HepG2 (cell line): ENCODE data around the gene SPI1. TPM values are rescaled to one million over a fixed set of nuclear protein-coding genes. Genes with fewer than 3 reads are reported as not detected.

Experiments
- ATAC-seq: fragments of 200-7000 bp; cut with Tn5 transposase; 3 replicates; pipeline ENCODE4 v1.9.1; 2020; ENCODE audit warnings: mild to moderate bottlenecking, moderate library complexity
- BruUV-seq: library from RNA; stranded (reverse); fragments of 400-500 nt; replicated peaks from 2 replicates; lab custom pipeline; 2021; lab: Mats Ljungman, UMichigan
- CTCF ChIA-PET: fragments of 300-600 bp; formaldehyde crosslinking; extraction: SDS; loops from one replicate; lab custom pipeline; 2021; ENCODE audit warnings: low total read pairs, inconsistent platforms, low intra/inter-chr PET ratio; lab: Yijun Ruan, JAX
- POLR2A ChIA-PET: fragments of 350-600 bp; sonication (Branson Sonifier 250); formaldehyde crosslinking; loops from one replicate; lab custom pipeline; 2020; ENCODE audit warnings: antibody characterized with exemption, inconsistent platforms; lab: Yijun Ruan, JAX
- DNase-seq: peaks from one replicate; pipeline ENCODE4 v3.0.0-alpha.2; 2015; ENCODE audit warnings: low spot score
- FAIRE-seq: peaks from 3 replicates; lab custom pipeline; 2011; peaks lifted over from hg19 to GRCh38; lab: Jason Lieb, UNC
- H2AFZ ChIP-seq: one replicate; pipeline ENCODE4 v1.6.1; 2011; ENCODE audit warnings: low read length, inconsistent platforms
- H3K27ac ChIP-seq: fragments of 300-600 bp; 3 replicates; pipeline ENCODE4 v1.8.0; 2011; ENCODE audit warnings: mixed run types, mild to moderate bottlenecking, mixed read lengths, low read length, inconsistent platforms; ENCODE audit not compliant: insufficient read depth; ENCODE audit errors: extremely low read length
- H3K27me3 ChIP-seq, 2 experiments: fragments of 200-600 bp in 1 of 2; 2 replicates in 1 of 2; 3 replicates in 1 of 2; pipeline versions ENCODE4 v1.6.0 to v1.8.0; 2011; ENCODE audit warnings: low read length in 2 of 2, mild to moderate bottlenecking in 2 of 2, moderate library complexity in 2 of 2, inconsistent platforms in 1 of 2; ENCODE audit not compliant: insufficient read depth in 2 of 2, control insufficient read depth in 1 of 2
- H3K36me3 ChIP-seq, 2 experiments: fragments of 200-600 bp in 1 of 2; replicated peaks in 1 of 2; 2 replicates in 1 of 2; 3 replicates in 1 of 2; pipeline versions ENCODE4 v1.5.1 to v1.8.0; 2011; ENCODE audit warnings: low read length in 2 of 2, inconsistent platforms in 1 of 2; ENCODE audit not compliant: insufficient read depth in 2 of 2, control insufficient read depth in 1 of 2
- H3K4me1 ChIP-seq: 2 replicates; pipeline ENCODE4 v1.5.1; 2012; ENCODE audit warnings: low read length, inconsistent platforms; ENCODE audit not compliant: insufficient read depth
- H3K4me2 ChIP-seq: 2 replicates; pipeline ENCODE4 v1.6.0; 2011; ENCODE audit warnings: low read depth, low read length, inconsistent platforms
- H3K4me3 ChIP-seq, 3 experiments: fragments of 200-600 bp in 1 of 3; sonication (generic), shearing (Covaris generic) in 1 of 3; replicated peaks in 1 of 3; 2 replicates each; pipeline ENCODE4 v1.5.1; 2011 to 2016; ENCODE audit warnings: low read length in 3 of 3, inconsistent platforms in 2 of 3, low read depth in 2 of 3, mild to moderate bottlenecking in 2 of 3, control low read depth in 1 of 3, mixed read lengths in 1 of 3; ENCODE audit not compliant: insufficient read depth in 1 of 3
- H3K79me2 ChIP-seq: one replicate; pipeline ENCODE4 v1.6.1; 2011; ENCODE audit warnings: low read length, inconsistent platforms; ENCODE audit not compliant: insufficient read depth
- H3K9ac ChIP-seq: 2 replicates; pipeline ENCODE4 v1.6.0; 2011; ENCODE audit warnings: mild to moderate bottlenecking, low read depth, low read length, inconsistent platforms; ENCODE audit not compliant: insufficient read depth
- H3K9me3 ChIP-seq: 2 replicates; pipeline ENCODE4 v1.5.1; 2012; ENCODE audit warnings: mild to moderate bottlenecking, low read length
- H4K20me1 ChIP-seq: 2 replicates; pipeline ENCODE4 v1.6.0; 2011; ENCODE audit warnings: inconsistent platforms, mild to moderate bottlenecking, low read length, moderate library complexity; ENCODE audit not compliant: insufficient read depth
- AKAP8 ChIP-seq: sonication (generic); formaldehyde crosslinking; IDR thresholded peaks from 2 replicates; pipeline ENCODE4 v1.5.1; 2020; ENCODE audit warnings: mild to moderate bottlenecking, missing genetic modification reagents
- MYC ChIP-seq: sonication (generic); formaldehyde crosslinking; IDR thresholded peaks from 2 replicates; pipeline ENCODE4 v1.9.0; 2021; ENCODE audit warnings: missing genetic modification reagents, borderline replicate concordance
- REL ChIP-seq: sonication (generic); formaldehyde crosslinking; conservative IDR thresholded peaks from 2 replicates; pipeline ENCODE4 v1.8.0; 2022; ENCODE audit warnings: mild to moderate bottlenecking, missing genetic modification reagents, moderate library complexity
- RNF2 ChIP-seq: fragments of 450-650 bp; conservative IDR thresholded peaks from 2 replicates; pipeline ENCODE4 v1.6.1; 2016; ENCODE audit warnings: low read depth
- SMC3 ChIP-seq: IDR thresholded peaks from 2 replicates; pipeline ENCODE4 v1.6.1; 2011; ENCODE audit warnings: low read length, improper control_type of control experiment
- ZNF30 ChIP-seq: sonication (generic); formaldehyde crosslinking; IDR thresholded peaks from 2 replicates; pipeline ENCODE4 v1.5.0; 2020; ENCODE audit warnings: mild to moderate bottlenecking, missing genetic modification reagents
- ZNF432 ChIP-seq: sonication (generic); formaldehyde crosslinking; IDR thresholded peaks from 2 replicates; pipeline ENCODE4 v1.5.0; 2020; ENCODE audit warnings: missing genetic modification reagents, mild to moderate bottlenecking, borderline replicate concordance
- ZNF549 ChIP-seq: sonication (generic); formaldehyde crosslinking; IDR thresholded peaks from 2 replicates; pipeline ENCODE4 v1.5.0; 2020; ENCODE audit warnings: missing genetic modification reagents
- ZNF652 ChIP-seq: IDR thresholded peaks from 2 replicates; pipeline ENCODE4 v1.6.1; 2016; ENCODE audit warnings: low read depth, borderline replicate concordance
- ZSCAN30 ChIP-seq: sonication (generic); formaldehyde crosslinking; IDR thresholded peaks from 2 replicates; pipeline ENCODE4 v1.5.0; 2020; ENCODE audit warnings: mild to moderate bottlenecking, missing genetic modification reagents
- WGBS: methylation state at CpG from one replicate; pipeline ENCODE4 v1.1.6; 2017; ENCODE audit warnings: low lambda C conversion rate; 5-methylcytosine and 5-hydroxymethylcytosine counted together
- in situ Hi-C: cut with HindIII; loops from 2 replicates; pipeline ENCODE4 v1.10.0; 2017; ENCODE audit warnings: low pct_unique_long_range_greater_than_20kb; ENCODE audit not compliant: extremely low pct_ligation_motif_present
- intact Hi-C: fragments of 100-400 bp; cut with micrococcal nuclease; formaldehyde crosslinking; loops from one replicate; pipeline ENCODE4 v1.10.0; 2022; ENCODE audit not compliant: unreplicated experiment
- polyA plus RNA-seq, 8 experiments: library from polyadenylated mRNA; depleted of rRNA in 3 of 8; stranded (reverse) in 7 of 8; unstranded in 1 of 8; fragments of >200 nt; fragmentation: Illumina TruSeq in 4 of 8; extraction: Trizol in 4 of 8; gene quantifications; 2 replicates each; pipeline versions ENCODE4 v1.2.1 to v1.2.3, GENCODE V29; 2011 to 2016; ENCODE audit warnings: low read depth in 4 of 8, missing spikeins in 1 of 8, mixed read lengths in 1 of 8; ENCODE audit not compliant: insufficient read depth in 1 of 8
- total RNA-seq, 5 experiments: library from RNA; depleted of rRNA; stranded (reverse); fragments of >200 nt; fragmentation: Illumina TruSeq; extraction: Trizol; gene quantifications; 2 replicates each; pipeline ENCODE4 v1.2.3, GENCODE V29; 2016; ENCODE audit warnings: low read depth in 1 of 5
- TF ChIP-seq, protein P1 (sequence below): sonication (generic); formaldehyde crosslinking; conservative IDR thresholded peaks from 2 replicates; pipeline ENCODE4 v1.4.0; 2020; ENCODE audit warnings: missing genetic modification reagents

SPI1 gene
- total and polyA plus RNA-seq, 2 of the 13 experiments (the other 11 are each of a cell fraction or from before 2014, with no cell fraction given), result not detected

DNA sequence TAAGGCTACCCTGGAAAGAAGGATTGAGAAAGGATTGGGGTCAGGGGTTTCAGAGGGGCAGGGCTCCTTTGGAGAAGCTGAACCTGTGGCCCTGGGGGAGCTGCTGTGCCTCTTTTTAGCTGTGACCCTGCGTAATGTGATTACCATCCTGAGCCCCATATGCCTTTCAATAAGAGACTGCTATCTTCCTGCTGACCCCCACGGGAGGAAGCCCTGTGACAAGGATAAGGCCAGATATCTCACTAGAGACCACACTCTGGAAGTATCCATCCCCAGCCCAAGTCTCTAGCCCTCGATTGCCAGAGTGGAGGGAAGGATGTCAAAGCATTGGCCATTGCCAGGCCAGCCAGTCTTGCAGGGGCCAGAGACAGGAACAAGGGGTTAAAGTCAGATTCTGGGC lies 25.2 kb upstream of the SPI1 start:
- H3K4me1 ChIP-seq, result peaks cover 57% of the 10 kb centered on the region
- H3K9me3 ChIP-seq, result no peaks in the 10 kb centered on the region
- peaks cover 0 to 2% of the 10 kb centered on the region in 2 experiments; a peak in 1 of 5 replicates for H3K27me3 ChIP-seq
- no peak overlapping the region for H3K27ac ChIP-seq
- in situ Hi-C loops (no loop called here), intact Hi-C loops (no loop called here)
- no peaks in the 10 kb centered on the region for H3K36me3 ChIP-seq
- ATAC-seq (no peak), DNase-seq (no peak), FAIRE-seq (no peak)
- no peaks in the 10 kb centered on the region for H4K20me1 ChIP-seq
- peak; percentile 42; the same call in 1 of the 2 replicates for TF ChIP-seq ZNF652 (CRISPR knock-in tag)
- TF ChIP-seq, protein P1, sequence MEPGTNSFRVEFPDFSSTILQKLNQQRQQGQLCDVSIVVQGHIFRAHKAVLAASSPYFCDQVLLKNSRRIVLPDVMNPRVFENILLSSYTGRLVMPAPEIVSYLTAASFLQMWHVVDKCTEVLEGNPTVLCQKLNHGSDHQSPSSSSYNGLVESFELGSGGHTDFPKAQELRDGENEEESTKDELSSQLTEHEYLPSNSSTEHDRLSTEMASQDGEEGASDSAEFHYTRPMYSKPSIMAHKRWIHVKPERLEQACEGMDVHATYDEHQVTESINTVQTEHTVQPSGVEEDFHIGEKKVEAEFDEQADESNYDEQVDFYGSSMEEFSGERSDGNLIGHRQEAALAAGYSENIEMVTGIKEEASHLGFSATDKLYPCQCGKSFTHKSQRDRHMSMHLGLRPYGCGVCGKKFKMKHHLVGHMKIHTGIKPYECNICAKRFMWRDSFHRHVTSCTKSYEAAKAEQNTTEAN (CRISPR knock-in tag), result no peak
- no peaks in the 10 kb centered on the region for H3K79me2 ChIP-seq
- H3K4me3 ChIP-seq, result no peak overlapping the region; a peak in 1 of 6 replicates
- H3K4me2 ChIP-seq, result peak overlapping the region; percentile 39; the same call in 1 of the 2 replicates
- CTCF ChIA-PET, result no interaction called here
- H3K9ac ChIP-seq, result no peak overlapping the region
- no TSS peak for BruUV-seq
- WGBS, result 15% methylated on average over 2 of the region's 3 CpGs
- H2AFZ ChIP-seq, result no peak overlapping the region
- POLR2A ChIA-PET, result no interaction called here

DNA sequence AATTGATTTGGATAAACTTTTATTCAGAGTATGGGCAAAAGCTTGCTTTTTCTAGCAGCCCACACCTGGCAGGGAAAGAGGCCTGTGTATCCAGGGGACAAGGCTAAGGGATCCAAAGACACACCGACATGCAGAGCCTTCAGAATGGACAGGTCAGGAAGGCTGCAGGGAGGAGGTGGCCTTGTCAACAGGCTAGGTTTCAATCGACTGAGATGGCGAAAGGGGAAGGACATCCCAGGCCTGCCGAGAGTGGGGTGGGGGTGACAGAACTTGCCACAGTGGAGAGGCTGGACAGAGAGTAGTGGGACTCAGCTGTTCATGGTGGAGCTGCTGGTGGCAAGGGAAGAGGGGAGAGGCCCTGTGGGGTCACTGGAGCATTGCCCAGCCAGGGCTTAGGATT lies 24.8 kb upstream of the SPI1 start:
- in situ Hi-C loops, result no loop called here
- DNase-seq, result no peak
- H3K9ac ChIP-seq, result no peak overlapping the region
- peak overlapping the region; percentile 16 for H2AFZ ChIP-seq
- H3K79me2 ChIP-seq, result no peaks in the 10 kb centered on the region
- H4K20me1 ChIP-seq, result no peaks in the 10 kb centered on the region
- H3K27ac ChIP-seq, result no peak overlapping the region
- H3K9me3 ChIP-seq, result no peaks in the 10 kb centered on the region
- intact Hi-C loops, result no loop called here
- peaks cover 0 to 6% of the 10 kb centered on the region in 2 experiments; a peak in 1 of 5 replicates for H3K27me3 ChIP-seq
- no peak for TF ChIP-seq RNF2
- TF ChIP-seq AKAP8 (CRISPR knock-in tag), result no peak
- TF ChIP-seq MYC (CRISPR knock-in tag), result no peak
- TF ChIP-seq REL, result no peak
- TF ChIP-seq ZNF549 (CRISPR knock-in tag), result no peak
- no peak for TF ChIP-seq ZSCAN30 (CRISPR knock-in tag)
- no peak for TF ChIP-seq ZNF30 (CRISPR knock-in tag)
- TF ChIP-seq ZNF432, result no peak
- TF ChIP-seq SMC3, result no peak
- TF ChIP-seq, all 625 proteins: peak for 0
- 10% methylated on average over 4 of the region's 4 CpGs for WGBS
- FAIRE-seq (no peak), ATAC-seq (no peak)
- Histone ChIP-seq H3K4me1 (peaks cover 62% of the 10 kb centered on the region), H3K36me3 (no peaks in the 10 kb centered on the region), H3K4me2 (peak overlapping the region; percentile 39; the same call in 1 of the 2 replicates), H3K4me3 (no peak overlapping the region; a peak in 1 of 6 replicates)
- ChIA-PET POLR2A (no interaction called here), CTCF (no interaction called here)
- BruUV-seq, result no TSS peak
